WTC11 (cell line): Measurements from ENCODE around the gene LRRC27.

Experiments
- CTCF ChIP-seq: fragments of 200-600 bp; IDR thresholded peaks from 2 replicates; pipeline ENCODE4 v1.8.0; 2022; ENCODE audit warnings: antibody characterized with exemption
- FOXJ3 ChIP-seq: sonication (generic); formaldehyde crosslinking; IDR thresholded peaks from 2 replicates; pipeline ENCODE4 v1.9.0; 2021; ENCODE audit warnings: missing genetic modification reagents, mild to moderate bottlenecking, borderline replicate concordance
- NR3C1 ChIP-seq: sonication (generic); formaldehyde crosslinking; conservative IDR thresholded peaks from 2 replicates; pipeline ENCODE4 v1.8.1; 2023; ENCODE audit warnings: low read depth, mild to moderate bottlenecking, missing genetic modification reagents
- SOX15 ChIP-seq: fragments of 250-450 bp; sonication (Bioruptor Pico); IDR thresholded peaks from 2 replicates; pipeline ENCODE4 v1.9.0; 2021; ENCODE audit warnings: mild to moderate bottlenecking
- ZNF532 ChIP-seq: fragments of 250-450 bp; sonication (Bioruptor Pico); IDR thresholded peaks from 2 replicates; pipeline ENCODE4 v1.9.0; 2021; ENCODE audit warnings: mild to moderate bottlenecking, borderline replicate concordance

GRCh38 chr10:132307823-132308586 lies 24.0 kb upstream of the LRRC27 start, which contains the start of gene STK32C:
- TF ChIP-seq NR3C1 (CRISPR knock-in tag) (no peak), FOXJ3 (CRISPR knock-in tag) (no peak), ZNF532 (CRISPR knock-in tag) (no peak), SOX15 (CRISPR knock-in tag) (no peak), CTCF (no peak)
